IMR-90 (cell line): ENCODE measurements around the gene HBZ. TPM values are rescaled to one million over a fixed set of nuclear protein-coding genes. Genes with fewer than 3 reads are reported as not detected.
"Not testable (repeated sequence)": the region's sequence is repeated elsewhere in the genome, so short reads cannot be mapped to it uniquely, and the experiment has no call there.

Source experiments
- ATAC-seq: fragments of 200-7000 bp; cut with Tn5 transposase; 2 replicates; pipeline ENCODE4 v1.9.1; 2020; ENCODE audit warnings: low read depth, mild to moderate bottlenecking, moderate library complexity
- BruUV-seq: library from RNA; stranded (reverse); fragments of 400-500 nt; replicated peaks from 2 replicates; lab custom pipeline; 2021; lab: Mats Ljungman, UMichigan
- CTCF ChIA-PET: fragments of 300-600 bp; formaldehyde crosslinking; extraction: SDS; loops from one replicate; lab custom pipeline; 2021; ENCODE audit warnings: antibody characterized with exemption; lab: Yijun Ruan, JAX
- POLR2A ChIA-PET: fragments of 300-600 bp; sonication (Branson Sonifier 250); formaldehyde crosslinking; loops from one replicate; lab custom pipeline; 2022; ENCODE audit warnings: antibody characterized with exemption; ENCODE audit not compliant: unreplicated experiment; lab: Charles Lee
- DNase-seq: peaks from one replicate; pipeline ENCODE4 v3.0.0; 2013
- H2AFZ ChIP-seq: replicated peaks from 2 replicates; pipeline ENCODE3; 2013; ENCODE audit warnings: low read length, mild to moderate bottlenecking; ENCODE audit not compliant: poor library complexity
- H2AK5ac ChIP-seq: 2 replicates; pipeline ENCODE4 v1.6.1; 2013; ENCODE audit warnings: low read depth, low read length, inconsistent platforms
- H2AK9ac ChIP-seq: replicated peaks from 2 replicates; pipeline ENCODE3; 2013; ENCODE audit warnings: mild to moderate bottlenecking, low read depth, low read length, moderate library complexity; ENCODE audit not compliant: poor library complexity
- H2BK120ac ChIP-seq: 2 replicates; pipeline ENCODE4 v1.6.1; 2013; ENCODE audit warnings: low read depth, low read length, inconsistent platforms
- H2BK15ac ChIP-seq: 3 replicates; pipeline ENCODE4 v1.6.1; 2013; ENCODE audit warnings: low read depth, low read length, inconsistent platforms
- H2BK20ac ChIP-seq: 2 replicates; pipeline ENCODE4 v1.6.1; 2013; ENCODE audit warnings: low read depth, mild to moderate bottlenecking, inconsistent platforms, low read length, moderate library complexity
- H2BK5ac ChIP-seq: 2 replicates; pipeline ENCODE4 v1.6.1; 2013; ENCODE audit warnings: mild to moderate bottlenecking, low read depth, low read length, inconsistent platforms; ENCODE audit not compliant: poor library complexity, severe bottlenecking
- H3K14ac ChIP-seq: replicated peaks from 2 replicates; pipeline ENCODE4 v1.6.1; 2013; ENCODE audit warnings: low read depth, low read length, inconsistent platforms
- H3K18ac ChIP-seq: 2 replicates; pipeline ENCODE4 v1.6.1; 2013; ENCODE audit warnings: low read depth, low read length, control low read depth
- H3K23ac ChIP-seq: 2 replicates; pipeline ENCODE4 v1.6.1; 2013; ENCODE audit warnings: low read depth, low read length, inconsistent platforms
- H3K27ac ChIP-seq: 2 replicates; pipeline ENCODE4 v1.5.1; 2013; ENCODE audit warnings: mild to moderate bottlenecking, control low read depth, low read length; ENCODE audit not compliant: insufficient read depth
- H3K27me3 ChIP-seq: 2 replicates; pipeline ENCODE4 v1.6.1; 2013; ENCODE audit warnings: low read length; ENCODE audit not compliant: control insufficient read depth, insufficient read depth
- H3K36me3 ChIP-seq: 2 replicates; pipeline ENCODE4 v1.6.1; 2013; ENCODE audit warnings: low read length, mixed read lengths; ENCODE audit not compliant: control insufficient read depth, insufficient read depth
- H3K4ac ChIP-seq: 2 replicates; pipeline ENCODE4 v1.6.1; 2013; ENCODE audit warnings: low read depth, low read length, inconsistent platforms
- H3K4me1 ChIP-seq: 2 replicates; pipeline ENCODE4 v1.6.1; 2013; ENCODE audit warnings: low read length, mixed read lengths; ENCODE audit not compliant: control insufficient read depth, insufficient read depth
- H3K4me2 ChIP-seq: 2 replicates; pipeline ENCODE4 v1.6.1; 2013; ENCODE audit warnings: low read depth, mild to moderate bottlenecking, control low read depth, low read length, moderate library complexity
- H3K4me3 ChIP-seq: 2 replicates; pipeline ENCODE4 v1.5.1; 2013; ENCODE audit warnings: low read depth, mild to moderate bottlenecking, control low read depth, low read length, moderate library complexity; ENCODE audit not compliant: insufficient read depth
- H3K56ac ChIP-seq: 2 replicates; pipeline ENCODE4 v1.6.1; 2013; ENCODE audit warnings: low read length, inconsistent platforms; ENCODE audit not compliant: insufficient read depth; ENCODE audit errors: extremely low read depth
- H3K79me1 ChIP-seq, 2 experiments: 2 replicates each; pipeline ENCODE4 v1.6.1; 2013; ENCODE audit warnings: low read length in 2 of 2, inconsistent platforms in 1 of 2, low read depth in 1 of 2
- H3K9ac ChIP-seq: 2 replicates; pipeline ENCODE4 v1.6.1; 2013; ENCODE audit warnings: low read depth, low read length, control low read depth
- H3K9me1 ChIP-seq: 2 replicates; pipeline ENCODE4 v1.6.1; 2013; ENCODE audit warnings: low read length, inconsistent platforms; ENCODE audit not compliant: insufficient read depth
- H3K9me3 ChIP-seq: 2 replicates; pipeline ENCODE4 v1.6.1; 2013; ENCODE audit warnings: low read length; ENCODE audit not compliant: control insufficient read depth, insufficient read depth
- H4K20me1 ChIP-seq: 2 replicates; pipeline ENCODE4 v1.6.1; 2013; ENCODE audit warnings: low read length, inconsistent platforms; ENCODE audit not compliant: insufficient read depth
- H4K5ac ChIP-seq: 2 replicates; pipeline ENCODE4 v1.6.1; 2013; ENCODE audit warnings: mild to moderate bottlenecking, low read depth, low read length, control low read depth
- H4K8ac ChIP-seq, 2 experiments: 2 replicates each; pipeline ENCODE4 v1.6.1; 2013; ENCODE audit warnings: low read depth in 2 of 2, low read length in 2 of 2, control low read depth in 1 of 2, inconsistent platforms in 1 of 2
- H4K91ac ChIP-seq: 2 replicates; pipeline ENCODE4 v1.6.1; 2013; ENCODE audit warnings: low read depth, low read length, inconsistent platforms; ENCODE audit not compliant: insufficient read depth
- WGBS, 2 experiments: methylation state at CpG; one replicate each; pipeline versions ENCODE4 v1.1.5 to v1.1.7; 2013; ENCODE audit warnings: missing lambda C conversion rate in 2 of 2; ENCODE audit not compliant: insufficient read length in 1 of 2; ENCODE audit errors: extremely low coverage in 2 of 2; 5-methylcytosine and 5-hydroxymethylcytosine counted together
- dilution Hi-C: fragments of 300-500 bp; cut with HindIII; formaldehyde crosslinking; loops from one replicate; pipeline ENCODE4 v1.14.3; 2018; ENCODE audit warnings: low sequenced_read_pairs; ENCODE audit not compliant: unreplicated experiment
- in situ Hi-C: fragments of 300-500 bp; cut with MboI; formaldehyde crosslinking; loops from 3 replicates; pipeline ENCODE4 v1.14.3; 2019; ENCODE audit warnings: low sequenced_read_pairs, inconsistent platforms, mixed read lengths
- intact Hi-C: fragments of 100-400 bp; cut with micrococcal nuclease; formaldehyde crosslinking; loops from 2 replicates; pipeline ENCODE4 v1.10.0; 2022
- polyA plus RNA-seq, 3 experiments: library from polyadenylated mRNA; depleted of rRNA; stranded (reverse); fragments of >200 nt; gene quantifications; 2 replicates each; pipeline ENCODE4 v1.2.3, GENCODE V29; 2012; ENCODE audit warnings: low replicate concordance in 1 of 3
- total RNA-seq: library from RNA; depleted of rRNA; stranded (reverse); fragments of >200 nt; gene quantifications from 2 replicates; pipeline ENCODE4 v1.2.3, GENCODE V29; 2012

HBZ gene
- total and polyA plus RNA-seq, 2 of the 4 experiments (the other 2 are of a cell fraction) = not detected

GRCh38 chr16:123558-124350, 28.7 kb upstream of the HBZ start:
- H3K14ac ChIP-seq, CTCF ChIA-PET, H2BK120ac ChIP-seq, H2BK5ac ChIP-seq, H3K9ac ChIP-seq, H3K27ac ChIP-seq, H3K4me2 ChIP-seq, POLR2A ChIA-PET, H2AK5ac ChIP-seq, H3K23ac ChIP-seq, H3K27me3 ChIP-seq, DNase-seq, dilution Hi-C loops, H2AFZ ChIP-seq, H4K8ac ChIP-seq, ATAC-seq, H2BK15ac ChIP-seq, H2AK9ac ChIP-seq, H3K4ac ChIP-seq, intact Hi-C loops, H4K91ac ChIP-seq, H3K4me3 ChIP-seq, BruUV-seq, H3K9me3 ChIP-seq, H3K9me1 ChIP-seq, H2BK20ac ChIP-seq, in situ Hi-C loops, H3K4me1 ChIP-seq, H4K5ac ChIP-seq, H3K18ac ChIP-seq, H3K56ac ChIP-seq: not testable (repeated sequence)
- Histone ChIP-seq H3K79me1 (peaks cover 16 to 43% of the 10 kb centered on the region in 2 experiments; a peak in 3 of 4 replicates), H3K36me3 (peaks cover 10% of the 10 kb centered on the region; the same call in 1 of the 2 replicates), H4K20me1 (peaks cover 20% of the 10 kb centered on the region)
- WGBS, 2 experiments = 71% methylated on average over 4 of the region's 19 CpGs; no CpG with 5 or more reads in 1 of the 2 experiments
